Measurements from ENCODE around the gene PRMT1.
"Not testable (repeated sequence)": the region's sequence is repeated elsewhere in the genome, so short reads cannot be mapped to it uniquely, and the experiment has no call there.

The PRMT1 gene

GRCh38 chr19:49689133-49690078 lies 12.3 kb downstream of the PRMT1 start, which contains the start of gene ADM5:
ADM5 (plus strand) TSS chr19:49689594; CDS start chr19:49689838, 244 bp downstream.
- no peak for DNase-seq

- no peak for DNase-seq
Measured at GRCh38 chr19:49690079-49690655, 13.1 kb downstream of the PRMT1 start.

GRCh38 chr19:49690656-49691242 lies 13.7 kb downstream of the PRMT1 start, which contains the start of gene CPT1C:
CPT1C (plus strand) TSS chr19:49691116; CDS start chr19:49692253, 1,137 bp downstream.
- peak; percentile 30 for DNase-seq

GRCh38 chr19:49691243-49692146 lies 14.4 kb downstream of the PRMT1 start:
- DNase-seq, result no peak

GRCh38 chr19:49692147-49692506 lies 15.1 kb downstream of the PRMT1 start:
- DNase-seq, result no peak

- no peak for DNase-seq
Measured at GRCh38 chr19:49696115-49696514, 19.0 kb downstream of the PRMT1 start.

GRCh38 chr19:49696865-49697264 lies 19.8 kb downstream of the PRMT1 start:
- no peak for DNase-seq

GRCh38 chr19:49699364-49699763 lies 22.3 kb downstream of the PRMT1 start:
- no peak for DNase-seq

GRCh38 chr19:49700563-49700962 lies 23.5 kb downstream of the PRMT1 start:
- no peak for DNase-seq

GRCh38 chr19:49701271-49701786 lies 24.3 kb downstream of the PRMT1 start:
- DNase-seq, result no peak

GRCh38 chr19:49704888-49705642 lies 28.0 kb downstream of the PRMT1 start:
- no peak for DNase-seq

GRCh38 chr19:49705919-49706318 lies 28.8 kb downstream of the PRMT1 start:
- no peak for DNase-seq

GRCh38 chr19:49710372-49710951 lies 33.4 kb downstream of the PRMT1 start:
- DNase-seq, result no peak

- DNase-seq, result no peak
Measured at GRCh38 chr19:49712397-49712859, 35.4 kb downstream of the PRMT1 start.

GRCh38 chr19:49713236-49713845 lies 36.3 kb downstream of the PRMT1 start:
- no peak for DNase-seq

GRCh38 chr19:49716154-49716553 lies 39.1 kb downstream of the PRMT1 start:
- DNase-seq, result no peak

- no peak for DNase-seq
Measured at GRCh38 chr19:49718511-49718910, 41.4 kb downstream of the PRMT1 start.

- no peak for DNase-seq
Measured at GRCh38 chr19:49718991-49719390, 41.9 kb downstream of the PRMT1 start.

- not testable (repeated sequence) for DNase-seq
Measured at GRCh38 chr19:49719420-49719819, 42.3 kb downstream of the PRMT1 start.

- DNase-seq, result no peak
Measured at GRCh38 chr19:49727217-49728030, 50.4 kb downstream of the PRMT1 start.
